Measurements from ENCODE around the gene DENND11.
A peak's percentile ranks its signal among the peaks of the same experiment; 100 is the strongest.

DENND11 gene

GRCh38 chr7:141676618-141677017 lies 25.3 kb downstream of the DENND11 start:
- peak in 1 of 2 donors; percentile 17 for DNase-seq

DNA sequence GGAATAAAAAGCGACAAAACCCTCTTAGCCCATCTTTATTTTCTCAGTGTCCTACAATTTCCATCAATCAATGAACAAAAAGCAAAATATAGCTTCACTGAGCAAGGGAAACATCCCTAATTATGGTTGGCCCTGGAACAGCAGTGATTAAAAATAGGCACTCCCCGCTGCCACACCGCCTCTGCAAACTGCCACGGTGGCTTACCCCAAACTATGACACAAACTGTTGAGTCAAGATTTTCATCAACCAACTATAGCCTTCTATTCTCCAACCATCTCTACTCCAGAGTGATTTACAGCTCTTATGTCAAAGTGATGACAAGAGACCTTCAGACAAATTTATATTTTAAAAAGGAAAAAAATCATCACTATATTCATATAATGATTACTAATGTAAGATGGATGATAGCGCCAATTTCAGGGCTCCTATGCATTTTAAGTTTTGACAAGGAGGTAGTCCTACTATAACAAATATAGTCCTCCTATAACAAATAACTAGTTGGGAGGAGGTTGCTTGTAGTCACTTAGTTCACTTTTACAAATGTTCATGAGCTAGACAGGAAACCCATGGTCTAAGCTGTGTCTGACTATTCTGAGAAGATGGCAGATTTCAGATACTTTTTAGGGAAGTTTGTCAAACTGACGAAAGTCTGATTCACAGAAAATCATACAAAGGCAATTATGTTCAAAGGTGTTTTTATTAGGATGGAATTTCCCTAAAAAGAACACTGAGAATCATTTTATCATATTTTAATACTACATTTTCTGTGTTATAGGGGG lies 26.3 kb downstream of the DENND11 start:
- peak in 1 of 2 donors; percentile 84 for DNase-seq

DNA sequence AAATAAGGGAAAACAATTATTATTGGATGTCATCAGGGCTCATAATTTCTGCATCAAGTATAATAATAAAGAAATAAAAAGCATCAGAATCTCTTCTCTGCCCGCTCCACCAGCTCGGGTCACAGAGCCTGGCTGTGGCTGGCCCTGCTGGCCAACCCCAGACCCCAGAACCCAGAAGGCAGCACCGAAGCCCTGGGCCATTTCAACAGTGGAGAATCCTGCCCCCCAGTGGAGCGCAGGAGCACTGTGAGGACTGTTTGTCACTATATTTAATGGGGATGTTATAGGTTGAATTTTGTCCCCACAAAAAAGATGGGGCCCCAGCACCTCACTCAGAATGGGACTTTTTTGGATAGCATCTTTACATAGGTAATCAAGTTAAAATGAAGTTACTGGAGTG lies 27.3 kb downstream of the DENND11 start:
- no peak for DNase-seq

- no peak for DNase-seq
Measured at GRCh38 chr7:141674171-141674671, 27.7 kb downstream of the DENND11 start.

GRCh38 chr7:141673346-141673745 lies 28.6 kb downstream of the DENND11 start:
- DNase-seq, result no peak

DNA sequence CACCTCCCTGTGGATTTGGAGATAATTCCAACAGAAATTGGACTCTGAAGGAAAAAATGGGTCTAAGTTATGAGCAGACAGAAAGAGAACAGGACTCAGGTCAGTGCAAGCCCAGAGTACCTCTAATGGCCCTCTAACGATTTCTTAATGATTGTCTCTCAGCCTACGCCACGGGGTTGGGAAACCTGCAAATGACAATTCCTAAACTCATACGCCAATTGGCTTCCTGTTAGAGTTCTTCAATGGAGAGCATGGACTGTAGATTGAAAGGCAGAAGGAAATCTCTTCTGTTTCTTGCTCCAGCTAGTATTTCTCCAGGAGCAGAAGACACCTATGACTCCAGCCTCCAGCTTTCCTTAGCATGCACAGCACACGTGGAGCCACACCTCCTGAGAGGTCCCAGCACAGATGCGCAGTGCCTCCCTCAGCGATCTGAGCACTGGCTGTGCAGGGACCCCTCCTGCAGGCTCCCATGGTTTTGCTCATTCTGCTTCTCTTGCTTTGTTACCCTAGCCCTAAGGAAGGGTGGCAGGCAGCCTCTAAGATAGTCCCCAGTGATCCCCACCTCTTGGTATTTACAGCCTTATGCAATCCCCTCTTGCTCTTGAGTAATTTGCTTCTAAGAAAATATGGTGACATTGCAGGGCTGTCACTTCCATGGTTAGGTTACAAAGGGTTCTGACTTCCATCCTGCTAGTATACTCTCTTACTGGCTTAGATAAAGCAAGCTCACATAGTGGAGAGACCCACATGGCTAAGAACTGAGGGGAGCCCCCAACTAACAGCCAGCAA lies 30.1 kb downstream of the DENND11 start:
- DNase-seq, result no peak

DNA sequence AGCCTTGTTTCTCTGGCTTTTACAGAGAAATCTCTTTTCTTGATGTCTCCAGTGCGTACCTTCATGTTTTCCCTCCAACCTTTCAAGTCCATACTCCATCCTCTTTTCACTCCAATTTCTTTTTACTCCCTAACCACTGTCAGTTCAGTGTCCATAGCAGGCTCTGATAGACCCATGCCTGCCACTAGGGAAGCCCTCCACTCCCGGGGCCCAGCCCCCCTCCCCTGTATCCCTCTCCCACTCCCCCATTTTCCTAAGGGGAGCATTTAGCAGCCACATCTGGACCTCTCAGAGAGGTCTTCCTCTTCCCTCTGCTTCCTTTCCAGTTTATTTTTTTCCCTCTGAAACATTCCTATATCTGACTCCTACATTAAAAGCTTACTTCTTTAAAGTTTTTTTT lies 33.1 kb downstream of the DENND11 start:
- no peak for DNase-seq

GRCh38 chr7:141666071-141666470 lies 35.9 kb downstream of the DENND11 start:
- no peak for DNase-seq

GRCh38 chr7:141665208-141666035 lies 36.5 kb downstream of the DENND11 start:
- no peak for DNase-seq

GRCh38 chr7:141664450-141664849 lies 37.5 kb downstream of the DENND11 start:
- DNase-seq, result no peak

GRCh38 chr7:141663081-141663849 lies 38.7 kb downstream of the DENND11 start:
- DNase-seq, result peak in 1 of 2 donors; percentile 28

- DNase-seq, result peak in 1 of 2 donors; percentile 93
Measured at GRCh38 chr7:141660259-141660658, 41.7 kb downstream of the DENND11 start.

GRCh38 chr7:141659501-141659900 lies 42.5 kb downstream of the DENND11 start:
- no peak for DNase-seq

GRCh38 chr7:141654551-141654950 lies 47.4 kb downstream of the DENND11 start:
- DNase-seq, result peak in 1 of 2 donors; percentile 88

GRCh38 chr7:141652691-141653090 lies 49.3 kb downstream of the DENND11 start:
- no peak for DNase-seq
